Measurements from ENCODE around the gene IFNK.

Gene IFNK

GRCh38 chr9:27539479-27540441, 15.7 kb downstream of the IFNK start:
- DNase-seq, result no peak

GRCh38 chr9:27540502-27540901, 16.4 kb downstream of the IFNK start:
- DNase-seq, result no peak

- no peak for DNase-seq
Measured at GRCh38 chr9:27541740-27542139, 17.6 kb downstream of the IFNK start.

- DNase-seq, result no peak
Measured at GRCh38 chr9:27542508-27542907, 18.4 kb downstream of the IFNK start.

DNA sequence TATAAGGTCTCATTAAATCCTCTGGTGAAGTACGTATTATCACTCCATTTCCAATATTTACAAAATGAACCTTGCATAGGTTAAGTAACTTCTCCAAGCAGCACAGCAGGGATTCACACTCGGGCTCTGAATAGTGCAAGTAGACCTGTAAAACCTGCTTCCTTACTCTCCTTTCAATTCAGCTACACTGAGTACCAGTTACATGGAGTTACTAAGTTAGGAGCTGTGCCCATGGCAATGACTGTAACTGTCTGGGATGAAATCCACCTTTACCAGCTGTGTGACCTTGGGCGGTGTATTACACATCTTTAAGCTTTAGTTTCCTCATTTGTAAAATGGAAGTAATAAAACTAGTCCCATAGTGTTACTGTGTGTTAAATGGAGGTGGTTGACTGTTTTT, 21.4 kb downstream of the IFNK start:
- DNase-seq, result no peak

- DNase-seq, result no peak
Measured at GRCh38 chr9:27548055-27548741, 24.1 kb downstream of the IFNK start.

DNA sequence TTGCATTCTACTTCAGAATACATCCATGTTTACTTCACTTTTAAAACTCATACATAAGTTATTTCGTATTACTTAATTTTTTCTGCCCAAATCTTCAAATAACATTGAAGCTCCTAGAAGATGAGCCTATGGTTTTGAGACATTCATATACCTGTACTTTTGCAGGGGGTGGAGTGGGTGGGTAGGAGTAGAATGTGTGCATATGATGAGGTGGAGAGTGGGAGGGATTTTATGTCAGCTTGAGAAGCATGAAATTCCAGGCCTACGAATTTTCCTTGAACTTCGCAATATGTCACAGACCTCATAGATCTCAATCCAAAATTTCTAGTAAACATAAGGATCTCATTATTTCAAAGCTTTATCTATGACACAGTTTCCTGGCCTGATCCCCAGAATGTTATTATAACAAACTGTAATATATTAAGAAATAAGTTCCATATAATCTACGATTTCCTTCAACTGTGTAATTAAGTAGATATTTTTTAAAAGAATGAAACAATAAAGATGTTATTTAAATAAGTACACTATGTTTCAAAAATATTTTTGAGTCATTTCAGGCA, 25.2 kb downstream of the IFNK start:
- DNase-seq, result no peak

GRCh38 chr9:27554712-27555111, 30.6 kb downstream of the IFNK start:
- no peak for DNase-seq

GRCh38 chr9:27556470-27556869, 32.4 kb downstream of the IFNK start:
- no peak for DNase-seq

DNA sequence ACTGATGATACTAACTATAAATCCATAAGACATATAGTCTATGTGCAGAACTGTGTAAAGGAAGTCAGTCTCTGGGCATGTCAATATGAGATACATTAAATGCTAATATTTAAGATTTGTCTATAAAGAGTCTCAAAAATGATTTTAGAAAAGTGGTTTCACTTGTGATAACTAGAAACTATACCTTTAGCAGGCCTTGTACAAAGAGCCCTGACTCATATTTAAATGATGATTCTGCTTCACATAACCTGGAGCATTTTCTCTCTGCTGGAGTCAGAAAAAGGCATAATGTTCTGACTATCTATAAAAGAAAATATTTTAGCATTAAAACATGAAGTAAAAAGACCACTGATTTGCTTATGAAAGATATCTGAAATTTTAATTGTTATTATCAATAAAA, 34.2 kb downstream of the IFNK start:
- no peak for DNase-seq

GRCh38 chr9:27560457-27560856, 36.4 kb downstream of the IFNK start:
- no peak for DNase-seq

- no peak for DNase-seq
Measured at GRCh38 chr9:27561685-27562084, 37.6 kb downstream of the IFNK start.

GRCh38 chr9:27563738-27564430, 39.8 kb downstream of the IFNK start:
- DNase-seq, result no peak

DNA sequence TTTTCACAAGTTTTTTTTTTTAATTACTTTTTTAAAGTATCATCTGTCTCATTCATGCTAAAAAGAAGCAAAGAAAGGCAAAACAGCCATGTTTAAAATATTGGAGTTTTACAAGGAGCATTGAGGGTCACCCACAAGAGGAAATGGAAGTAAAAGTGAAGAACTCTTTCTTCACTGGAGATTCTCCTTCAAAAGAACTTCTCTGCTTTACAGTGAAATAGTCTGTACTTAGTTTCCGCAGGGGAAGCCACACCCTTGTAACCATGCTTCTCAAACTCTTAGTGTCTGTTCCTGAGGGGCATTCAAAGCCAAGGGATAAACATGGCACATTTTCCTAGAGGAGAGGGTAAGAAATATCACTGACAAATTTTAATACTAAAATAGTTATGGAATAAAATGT, 40.6 kb downstream of the IFNK start:
- no peak for DNase-seq

DNA sequence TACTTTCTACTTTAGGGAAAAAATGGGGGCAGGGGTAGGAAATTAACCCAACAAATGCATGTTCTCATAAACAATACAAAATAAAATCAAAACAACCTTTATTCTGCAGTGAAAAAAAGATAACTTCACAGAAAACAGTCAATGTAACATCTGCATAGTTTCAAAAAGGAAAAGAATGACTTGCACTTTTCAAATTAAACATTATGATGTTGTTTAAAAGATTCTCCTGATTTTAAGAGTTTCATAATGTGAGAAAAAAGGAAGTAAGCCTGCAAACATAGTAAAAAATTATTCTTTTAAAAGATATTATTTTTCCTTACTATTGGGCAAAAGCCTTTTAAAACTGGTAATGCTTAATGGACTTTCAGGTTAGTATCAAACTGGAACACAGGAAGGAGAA, 41.6 kb downstream of the IFNK start:
- no peak for DNase-seq

GRCh38 chr9:27566118-27566517, 42.0 kb downstream of the IFNK start:
- no peak for DNase-seq

GRCh38 chr9:27569406-27569805, 45.3 kb downstream of the IFNK start:
- no peak for DNase-seq

GRCh38 chr9:27571011-27571410, 46.9 kb downstream of the IFNK start:
- no peak for DNase-seq

GRCh38 chr9:27572061-27572460, 48.0 kb downstream of the IFNK start:
- DNase-seq, result no peak

DNA sequence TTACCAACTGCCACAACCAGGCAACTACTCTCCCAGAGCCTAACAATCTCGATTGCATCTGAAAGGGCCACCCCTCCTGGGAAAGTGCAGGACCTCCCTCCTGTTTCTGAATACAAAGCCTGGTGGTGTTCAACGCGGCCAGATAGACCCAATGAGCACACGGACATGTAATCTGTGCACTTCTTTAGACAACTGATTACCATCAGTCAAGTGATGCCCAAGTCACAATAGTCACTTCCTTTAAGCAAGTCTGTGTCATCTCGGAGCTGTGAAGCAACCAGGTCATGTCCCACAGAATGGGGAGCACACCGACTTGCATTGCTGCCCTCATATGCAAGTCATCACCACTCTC, 48.5 kb downstream of the IFNK start:
- peak; percentile 69 for DNase-seq

GRCh38 chr9:27572918-27573633, 49.0 kb downstream of the IFNK start, which contains the start of gene C9orf72:
TSS of gene C9orf72 (minus strand) at chr9:27573481. CDS start at chr9:27567120, 6,361 bp downstream.
- peak; percentile 89 for DNase-seq

All from CD4-positive, alpha-beta T cell treated with Interleukin-6 for 4 hours (primary cell).